Tibial artery (tissue), 4 donors: Measurements from ENCODE around the gene ADAMTS17.

ENCODE experiments used
- DNase-seq, 2 donors: peaks; one replicate each; pipeline ENCODE4 v3.0.0-alpha.2; 2019
- H3K27ac ChIP-seq, 2 donors: fragments of 200-600 bp; sonication (generic) in 1 of 2; 1 replicate in 1 of 2; 2 replicates in 1 of 2; pipeline ENCODE4 v1.5.1; 2018 to 2019; ENCODE audit warnings: mild to moderate bottlenecking in 1 of 2
- H3K27me3 ChIP-seq, 2 donors: fragments of 200-600 bp; sonication (generic) in 1 of 2; one replicate each; pipeline versions ENCODE4 v1.5.1 to v1.6.0; 2016 to 2019
- H3K36me3 ChIP-seq, 3 donors: fragments of 200-600 bp; sonication (generic) in 2 of 3; one replicate each; pipeline ENCODE4 v1.5.1; 2016 to 2019; ENCODE audit warnings: mild to moderate bottlenecking in 2 of 3
- H3K4me1 ChIP-seq, 4 donors: fragments of 200-600 bp; sonication (generic) in 2 of 4; 1 replicate in 3 of 4; 2 replicates in 1 of 4; pipeline ENCODE4 v1.5.1; 2016 to 2019
- H3K4me3 ChIP-seq, 2 donors: fragments of 200-600 bp; sonication (generic) in 1 of 2; 1 replicate in 1 of 2; 2 replicates in 1 of 2; pipeline ENCODE4 v1.5.1; 2018 to 2019; ENCODE audit warnings: mild to moderate bottlenecking in 2 of 2
- H3K9me3 ChIP-seq, 3 donors: fragments of 200-600 bp; sonication (generic) in 1 of 3; one replicate each; pipeline ENCODE4 v1.5.1; 2016 to 2019
- CTCF ChIP-seq, 2 experiments: fragments of 200-600 bp in 1 of 2; fragments of 450-650 bp in 1 of 2; IDR thresholded peaks; one replicate each; pipeline ENCODE4 v1.5.1; 2017 to 2019; ENCODE audit warnings: antibody characterized with exemption in 2 of 2, mild to moderate bottlenecking in 1 of 2, moderate library complexity in 1 of 2
- intact Hi-C: fragments of 100-400 bp; cut with DNase I; formaldehyde crosslinking; loops from one replicate; pipeline ENCODE4 v1.15.0; 2023; ENCODE audit warnings: low total_unique reads

The ADAMTS17 gene

GRCh38 chr15:100341750-100342560 is at the start of gene ADAMTS17:
ADAMTS17 (minus strand) TSS chr15:100341975; CDS start chr15:100341899, 76 bp downstream.
- H3K4me3 ChIP-seq, result peak within 1 kb of the TSS; percentile 66 to 75
- intact Hi-C loops, result loop anchor here (2.0 to 10.0 kb wide), 2 partner anchors 227 to 413 kb away; no protein-coding TSS in a partner anchor

GRCh38 chr15:100385300-100386050 is 43.7 kb upstream of the ADAMTS17 start:
- Histone ChIP-seq H3K9me3 (peaks cover 6 to 30% (median 25%) of the 10 kb centered on the region in 3 donors), H3K27ac (no peak overlapping the region), H3K4me3 (no peak overlapping the region), H3K36me3 (peaks cover 0 to 14% (median 4%) of the 10 kb centered on the region in 3 donors), H3K27me3 (peaks cover 0 to 5% of the 10 kb centered on the region in 2 donors), H3K4me1 (no peaks in the 10 kb centered on the region)
- no peak for TF ChIP-seq CTCF (IDR thresholded peaks at IDR 0.05)
- intact Hi-C loops, result no loop called here
- DNase-seq, result no peak

More at GRCh38 chr15:100341750-100342560, at the start of gene ADAMTS17:
- no peaks in the 10 kb centered on the region for H3K27me3 ChIP-seq
- H3K27ac ChIP-seq, result peak within 1 kb of the TSS; percentile 51 to 74
- H3K9me3 ChIP-seq, result no peaks in the 10 kb centered on the region
- DNase-seq, result peak; percentile 97
- TF ChIP-seq CTCF (IDR thresholded peaks at IDR 0.05), result peak; percentile 94 to 98
- H3K4me1 ChIP-seq, result peaks cover 0 to 14% (median 10%) of the 10 kb centered on the region in 4 donors
- H3K36me3 ChIP-seq, result no peaks in the 10 kb centered on the region

GRCh38 chr15:100384108-100384410 is 42.3 kb upstream of the ADAMTS17 start:
- Histone ChIP-seq H3K27ac (no peak overlapping the region), H3K27me3 (peaks cover 0 to 5% of the 10 kb centered on the region in 2 donors), H3K9me3 (peaks cover 6 to 30% (median 25%) of the 10 kb centered on the region in 3 donors), H3K4me3 (no peak overlapping the region), H3K4me1 (no peaks in the 10 kb centered on the region), H3K36me3 (peaks cover 0 to 14% (median 4%) of the 10 kb centered on the region in 3 donors)
- intact Hi-C loops, result loop anchor here (5.0 kb wide), 1 partner anchor 37 kb away; no protein-coding TSS in a partner anchor
- no peak for TF ChIP-seq CTCF (IDR thresholded peaks at IDR 0.05)
- no peak for DNase-seq

GRCh38 chr15:100383302-100384107 is 41.7 kb upstream of the ADAMTS17 start:
- TF ChIP-seq CTCF (IDR thresholded peaks at IDR 0.05), result peak; percentile 41 to 50
- Histone ChIP-seq H3K36me3 (peaks cover 0 to 14% (median 4%) of the 10 kb centered on the region in 3 donors), H3K4me3 (no peak overlapping the region), H3K9me3 (peaks cover 6 to 30% (median 25%) of the 10 kb centered on the region in 3 donors), H3K27ac (no peak overlapping the region), H3K4me1 (no peaks in the 10 kb centered on the region), H3K27me3 (peaks cover 0 to 5% of the 10 kb centered on the region in 2 donors)
- no peak for DNase-seq
- intact Hi-C loops, result loop anchor here (5.0 kb wide), 1 partner anchor 36 kb away; no protein-coding TSS in a partner anchor

GRCh38 chr15:100373942-100374341 is 32.2 kb upstream of the ADAMTS17 start:
- peaks cover 0 to 33% of the 10 kb centered on the region in 2 donors for H3K27me3 ChIP-seq
- H3K9me3 ChIP-seq, result peaks cover 0 to 7% (median 4%) of the 10 kb centered on the region in 3 donors
- intact Hi-C loops, result no loop called here
- peak overlapping the region; percentile 43 to 45 for H3K4me3 ChIP-seq
- DNase-seq, result no peak
- H3K4me1 ChIP-seq, result peaks cover 0 to 13% (median 9%) of the 10 kb centered on the region in 4 donors
- no peaks in the 10 kb centered on the region for H3K36me3 ChIP-seq
- H3K27ac ChIP-seq, result no peak overlapping the region
- no peak for TF ChIP-seq CTCF (IDR thresholded peaks at IDR 0.05)
